ENCODE data around the gene COBL. TPM values are rescaled to one million over a fixed set of nuclear protein-coding genes. Genes with fewer than 3 reads are reported as not detected.
A peak's percentile ranks its signal among the peaks of the same experiment; 100 is the strongest.

The COBL gene
- total RNA-seq, 1 donor from 2014 or later: not detected

GRCh38 chr7:51033727-51034520 is 282.7 kb downstream of the COBL start:
- Mint-ChIP-seq H3K9me3 (ENCODE audit: unreplicated experiment) (no peaks in the 10 kb centered on the region), H3K27me3 (ENCODE audit: unreplicated experiment) (no peaks in the 10 kb centered on the region), H3K4me1 (ENCODE audit: unreplicated experiment) (peaks cover 63% of the 10 kb centered on the region), H3K36me3 (ENCODE audit: unreplicated experiment) (no peaks in the 10 kb centered on the region), H3K27ac (ENCODE audit: unreplicated experiment) (peak overlapping the region; percentile 61), H3K4me3 (ENCODE audit: unreplicated experiment) (no peak overlapping the region)
- DNase-seq (ENCODE audit: extremely low spot score, unreplicated experiment): no peak
- no peak for TF ChIP-seq CTCF (IDR thresholded peaks at IDR 0.05)

GRCh38 chr7:51031791-51032515 is 284.7 kb downstream of the COBL start:
- TF ChIP-seq CTCF (IDR thresholded peaks at IDR 0.05): no peak
- DNase-seq (ENCODE audit: extremely low spot score, unreplicated experiment): no peak
- Mint-ChIP-seq H3K4me3 (ENCODE audit: unreplicated experiment) (no peak overlapping the region), H3K36me3 (ENCODE audit: unreplicated experiment) (no peaks in the 10 kb centered on the region), H3K27ac (ENCODE audit: unreplicated experiment) (no peak overlapping the region), H3K27me3 (ENCODE audit: unreplicated experiment) (no peaks in the 10 kb centered on the region), H3K9me3 (ENCODE audit: unreplicated experiment) (no peaks in the 10 kb centered on the region), H3K4me1 (ENCODE audit: unreplicated experiment) (peaks cover 78% of the 10 kb centered on the region)

GRCh38 chr7:51031216-51031615 is 285.4 kb downstream of the COBL start:
- Mint-ChIP-seq H3K36me3 (ENCODE audit: unreplicated experiment) (no peaks in the 10 kb centered on the region), H3K27ac (ENCODE audit: unreplicated experiment) (no peak overlapping the region), H3K4me3 (ENCODE audit: unreplicated experiment) (no peak overlapping the region), H3K4me1 (ENCODE audit: unreplicated experiment) (peaks cover 77% of the 10 kb centered on the region), H3K27me3 (ENCODE audit: unreplicated experiment) (no peaks in the 10 kb centered on the region), H3K9me3 (ENCODE audit: unreplicated experiment) (no peaks in the 10 kb centered on the region)
- no peak for DNase-seq (ENCODE audit: extremely low spot score, unreplicated experiment)
- no peak for TF ChIP-seq CTCF (IDR thresholded peaks at IDR 0.05)

GRCh38 chr7:51029701-51030191 is 286.9 kb downstream of the COBL start:
- Mint-ChIP-seq H3K9me3 (ENCODE audit: unreplicated experiment) (no peaks in the 10 kb centered on the region), H3K4me3 (ENCODE audit: unreplicated experiment) (no peak overlapping the region), H3K27me3 (ENCODE audit: unreplicated experiment) (no peaks in the 10 kb centered on the region), H3K4me1 (ENCODE audit: unreplicated experiment) (peaks cover 70% of the 10 kb centered on the region), H3K27ac (ENCODE audit: unreplicated experiment) (peak overlapping the region; percentile 75), H3K36me3 (ENCODE audit: unreplicated experiment) (no peaks in the 10 kb centered on the region)
- no peak for DNase-seq (ENCODE audit: extremely low spot score, unreplicated experiment)
- TF ChIP-seq CTCF (IDR thresholded peaks at IDR 0.05): no peak

- TF ChIP-seq CTCF (IDR thresholded peaks at IDR 0.05): no peak
- Mint-ChIP-seq H3K4me1 (ENCODE audit: unreplicated experiment) (peaks cover 64% of the 10 kb centered on the region), H3K27me3 (ENCODE audit: unreplicated experiment) (no peaks in the 10 kb centered on the region), H3K9me3 (ENCODE audit: unreplicated experiment) (no peaks in the 10 kb centered on the region), H3K27ac (ENCODE audit: unreplicated experiment) (peak overlapping the region; percentile 75), H3K36me3 (ENCODE audit: unreplicated experiment) (no peaks in the 10 kb centered on the region), H3K4me3 (ENCODE audit: unreplicated experiment) (no peak overlapping the region)
- DNase-seq (ENCODE audit: extremely low spot score, unreplicated experiment): peak; percentile 40
These were observed 287.5 kb downstream of the COBL start for GRCh38 chr7:51029131-51029530.

Data from osteocyte (in vitro differentiated cells).